ENCODE results near the gene BEND3. TPM values are rescaled to one million over a fixed set of nuclear protein-coding genes. Genes with fewer than 3 reads are reported as not detected.

The BEND3 gene
- polyA plus RNA-seq, 1 donor from 2014 or later: 5.7 TPM

DNA sequence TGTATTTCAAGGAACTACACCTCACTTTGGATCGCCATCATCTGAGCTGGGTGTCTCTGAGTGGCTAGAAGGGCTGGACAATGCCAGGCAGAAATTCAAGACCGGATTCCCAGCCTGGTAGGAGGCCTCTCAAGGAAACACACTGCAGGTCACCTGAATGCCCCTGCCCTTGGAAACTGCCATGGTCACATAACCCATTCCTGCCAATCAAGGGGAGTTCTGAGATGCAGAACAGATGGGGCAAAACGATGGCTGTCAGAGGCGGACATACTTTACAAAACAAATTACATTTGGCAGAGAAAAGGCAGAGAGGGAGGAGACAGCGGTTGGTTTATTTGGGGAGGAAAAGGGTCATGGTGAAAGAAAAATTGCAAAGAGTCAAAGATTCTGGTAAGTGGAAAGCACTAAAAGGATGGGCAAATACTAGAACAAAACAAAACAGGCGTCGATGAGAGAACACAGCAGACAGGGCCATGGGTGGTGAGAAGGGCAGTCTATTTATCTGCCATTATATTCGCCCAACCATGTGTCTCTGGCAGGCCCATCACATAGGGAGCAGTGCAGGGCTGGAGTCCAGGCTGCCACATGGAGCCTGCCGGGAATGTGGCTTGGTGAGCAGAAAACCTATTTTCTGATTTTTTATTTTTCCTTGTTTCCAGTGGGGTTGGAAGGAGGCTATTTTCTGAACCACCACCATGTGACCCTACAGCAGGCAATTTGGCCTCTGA lies 13.5 kb downstream of the BEND3 start (continued):
- TF ChIP-seq EZH2 (IDR thresholded peaks at IDR 0.05; ENCODE audit: borderline replicate concordance, insufficient read depth, low read length, poor library complexity, severe bottlenecking): no peak

DNA sequence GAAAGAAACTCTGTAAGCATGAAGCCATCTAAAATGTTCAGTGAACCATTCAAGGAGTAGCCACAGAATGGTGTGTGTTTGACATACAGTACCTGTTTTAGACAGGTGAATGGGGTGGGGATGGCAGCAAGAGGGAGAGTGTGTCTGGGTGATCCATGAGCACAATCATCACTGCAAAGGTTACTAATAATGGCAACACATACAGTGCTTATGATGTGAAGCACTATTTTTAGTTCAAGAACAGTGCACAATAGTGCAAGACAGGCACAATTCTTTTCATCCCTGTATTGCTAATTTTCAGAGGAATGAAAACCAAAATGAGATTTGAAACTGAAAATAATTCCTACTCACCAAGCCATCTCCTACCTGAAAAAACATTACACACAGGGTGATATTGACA lies 14.1 kb downstream of the BEND3 start:
- Histone ChIP-seq H3K36me3 (ENCODE audit: insufficient read depth, low read length) (no peaks in the 10 kb centered on the region), H3K9me2 (ENCODE audit: insufficient read depth, low read length) (no peaks in the 10 kb centered on the region), H3K9me3 (ENCODE audit: low read length) (no peaks in the 10 kb centered on the region), H3K4me3 (ENCODE audit: low read length) (no peak overlapping the region), H3K9ac (ENCODE audit: low read length) (no peak overlapping the region), H3K4me2 (ENCODE audit: low read length) (no peak overlapping the region), H3K27me3 (ENCODE audit: insufficient read depth, low read depth, low read length) (no peaks in the 10 kb centered on the region), H2AFZ (ENCODE audit: low read depth, low read length) (no peak overlapping the region), H3K27ac (ENCODE audit: low read length) (no peak overlapping the region), H3F3A (ENCODE audit: insufficient read depth, low read length, poor library complexity, severe bottlenecking) (no peaks in the 10 kb centered on the region), H3K79me2 (replicated peaks; ENCODE audit: insufficient read depth, low read length) (peaks cover 16% of the 10 kb centered on the region), H4K20me1 (ENCODE audit: insufficient read depth) (no peaks in the 10 kb centered on the region)
- TF ChIP-seq POLR2AphosphoS5 (IDR thresholded peaks at IDR 0.05) (no peak), SMC3 (conservative IDR thresholded peaks at IDR 0.05; ENCODE audit: poor library complexity) (no peak), EP300 (conservative IDR thresholded peaks at IDR 0.05; ENCODE audit: poor library complexity, severe bottlenecking) (no peak), MXI1 (conservative IDR thresholded peaks at IDR 0.05; ENCODE audit: poor library complexity, severe bottlenecking) (no peak), TAF1 (IDR thresholded peaks at IDR 0.05; ENCODE audit: low read depth) (no peak), EZH2 (IDR thresholded peaks at IDR 0.05; ENCODE audit: borderline replicate concordance, insufficient read depth, low read length, poor library complexity, severe bottlenecking) (no peak), RAD21 (conservative IDR thresholded peaks at IDR 0.05) (no peak)
- TF ChIP-seq, protein P1, sequence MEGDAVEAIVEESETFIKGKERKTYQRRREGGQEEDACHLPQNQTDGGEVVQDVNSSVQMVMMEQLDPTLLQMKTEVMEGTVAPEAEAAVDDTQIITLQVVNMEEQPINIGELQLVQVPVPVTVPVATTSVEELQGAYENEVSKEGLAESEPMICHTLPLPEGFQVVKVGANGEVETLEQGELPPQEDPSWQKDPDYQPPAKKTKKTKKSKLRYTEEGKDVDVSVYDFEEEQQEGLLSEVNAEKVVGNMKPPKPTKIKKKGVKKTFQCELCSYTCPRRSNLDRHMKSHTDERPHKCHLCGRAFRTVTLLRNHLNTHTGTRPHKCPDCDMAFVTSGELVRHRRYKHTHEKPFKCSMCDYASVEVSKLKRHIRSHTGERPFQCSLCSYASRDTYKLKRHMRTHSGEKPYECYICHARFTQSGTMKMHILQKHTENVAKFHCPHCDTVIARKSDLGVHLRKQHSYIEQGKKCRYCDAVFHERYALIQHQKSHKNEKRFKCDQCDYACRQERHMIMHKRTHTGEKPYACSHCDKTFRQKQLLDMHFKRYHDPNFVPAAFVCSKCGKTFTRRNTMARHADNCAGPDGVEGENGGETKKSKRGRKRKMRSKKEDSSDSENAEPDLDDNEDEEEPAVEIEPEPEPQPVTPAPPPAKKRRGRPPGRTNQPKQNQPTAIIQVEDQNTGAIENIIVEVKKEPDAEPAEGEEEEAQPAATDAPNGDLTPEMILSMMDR (IDR thresholded peaks at IDR 0.05; ENCODE audit: poor library complexity, severe bottlenecking): no peak
- TF ChIP-seq, protein P2, sequence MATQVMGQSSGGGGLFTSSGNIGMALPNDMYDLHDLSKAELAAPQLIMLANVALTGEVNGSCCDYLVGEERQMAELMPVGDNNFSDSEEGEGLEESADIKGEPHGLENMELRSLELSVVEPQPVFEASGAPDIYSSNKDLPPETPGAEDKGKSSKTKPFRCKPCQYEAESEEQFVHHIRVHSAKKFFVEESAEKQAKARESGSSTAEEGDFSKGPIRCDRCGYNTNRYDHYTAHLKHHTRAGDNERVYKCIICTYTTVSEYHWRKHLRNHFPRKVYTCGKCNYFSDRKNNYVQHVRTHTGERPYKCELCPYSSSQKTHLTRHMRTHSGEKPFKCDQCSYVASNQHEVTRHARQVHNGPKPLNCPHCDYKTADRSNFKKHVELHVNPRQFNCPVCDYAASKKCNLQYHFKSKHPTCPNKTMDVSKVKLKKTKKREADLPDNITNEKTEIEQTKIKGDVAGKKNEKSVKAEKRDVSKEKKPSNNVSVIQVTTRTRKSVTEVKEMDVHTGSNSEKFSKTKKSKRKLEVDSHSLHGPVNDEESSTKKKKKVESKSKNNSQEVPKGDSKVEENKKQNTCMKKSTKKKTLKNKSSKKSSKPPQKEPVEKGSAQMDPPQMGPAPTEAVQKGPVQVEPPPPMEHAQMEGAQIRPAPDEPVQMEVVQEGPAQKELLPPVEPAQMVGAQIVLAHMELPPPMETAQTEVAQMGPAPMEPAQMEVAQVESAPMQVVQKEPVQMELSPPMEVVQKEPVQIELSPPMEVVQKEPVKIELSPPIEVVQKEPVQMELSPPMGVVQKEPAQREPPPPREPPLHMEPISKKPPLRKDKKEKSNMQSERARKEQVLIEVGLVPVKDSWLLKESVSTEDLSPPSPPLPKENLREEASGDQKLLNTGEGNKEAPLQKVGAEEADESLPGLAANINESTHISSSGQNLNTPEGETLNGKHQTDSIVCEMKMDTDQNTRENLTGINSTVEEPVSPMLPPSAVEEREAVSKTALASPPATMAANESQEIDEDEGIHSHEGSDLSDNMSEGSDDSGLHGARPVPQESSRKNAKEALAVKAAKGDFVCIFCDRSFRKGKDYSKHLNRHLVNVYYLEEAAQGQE (IDR thresholded peaks at IDR 0.05; ENCODE audit: borderline replicate concordance): no peak
